ENCODE measurements around the gene SDF4.

- no peak for TF ChIP-seq CTCF (conservative IDR thresholded peaks at IDR 0.05 in 1 of 2, IDR thresholded peaks at IDR 0.05 in 1 of 2; ENCODE audit: low read depth in 1 of 2, low read length in 2 of 2)
- no peak for TF ChIP-seq EZH2 (IDR thresholded peaks at IDR 0.05; ENCODE audit: low read length, missing control alignments)
Observed at GRCh38 chr1:1171546-1172340, 60.1 kb downstream of the SDF4 start.

All from fibroblast of lung (primary cell).